Osteoblast (primary cell): ENCODE data around the gene NOS1AP. TPM values are rescaled to one million over a fixed set of nuclear protein-coding genes. Genes with fewer than 3 reads are reported as not detected.

ENCODE experiments used
- DNase-seq: peaks from one replicate; pipeline ENCODE4 v3.0.0; 2011; ENCODE audit warnings: low spot score, mixed read lengths; ENCODE audit not compliant: insufficient read length; ENCODE audit errors: missing footprints
- H2AFZ ChIP-seq: 2 replicates; pipeline ENCODE4 v1.6.0; 2011; ENCODE audit warnings: mild to moderate bottlenecking, low read length
- H3K27ac ChIP-seq: 2 replicates; pipeline ENCODE4 v1.5.1; 2011; ENCODE audit warnings: mild to moderate bottlenecking, low read depth, low read length, moderate library complexity
- H3K27me3 ChIP-seq: 2 replicates; pipeline ENCODE4 v1.6.0; 2012; ENCODE audit warnings: mild to moderate bottlenecking, control low read depth, inconsistent platforms, low read length, moderate library complexity; ENCODE audit not compliant: insufficient read depth
- H3K36me3 ChIP-seq: 2 replicates; pipeline ENCODE4 v1.5.1; 2011; ENCODE audit warnings: mild to moderate bottlenecking, low read length, control low read depth, moderate library complexity; ENCODE audit not compliant: insufficient read depth
- H3K4me1 ChIP-seq: 2 replicates; pipeline ENCODE4 v1.5.1; 2011; ENCODE audit warnings: mild to moderate bottlenecking, low read length, control low read depth, moderate library complexity; ENCODE audit not compliant: insufficient read depth
- H3K4me2 ChIP-seq: 2 replicates; pipeline ENCODE4 v1.6.0; 2011; ENCODE audit warnings: mild to moderate bottlenecking, low read length; ENCODE audit not compliant: insufficient read depth
- H3K4me3 ChIP-seq: fragments of 200-600 bp; sonication (generic); 3 replicates; pipeline ENCODE4 v1.5.1; 2012; ENCODE audit warnings: mild to moderate bottlenecking, low read length, inconsistent platforms; ENCODE audit not compliant: insufficient read depth
- H3K79me2 ChIP-seq: 2 replicates; pipeline ENCODE4 v1.6.0; 2012; ENCODE audit warnings: mild to moderate bottlenecking, low read length, control low read depth, inconsistent platforms; ENCODE audit not compliant: insufficient read depth
- H3K9me3 ChIP-seq: 2 replicates; pipeline ENCODE4 v1.5.1; 2011; ENCODE audit warnings: low read depth, low read length, control low read depth
- H4K20me1 ChIP-seq: 2 replicates; pipeline ENCODE4 v1.6.0; 2012; ENCODE audit warnings: mild to moderate bottlenecking, low read length, control low read depth; ENCODE audit not compliant: insufficient read depth
- CTCF ChIP-seq: IDR thresholded peaks from 2 replicates; pipeline ENCODE4 v1.5.1; 2011; ENCODE audit warnings: mild to moderate bottlenecking, low read depth, low read length, moderate library complexity; ENCODE audit errors: extremely low read depth
- total RNA-seq: library from RNA; depleted of rRNA; stranded (reverse); fragments of >200 nt; gene quantifications from 2 replicates; pipeline ENCODE4 v1.2.3, GENCODE V29; 2012

Gene NOS1AP
- total RNA-seq, 1 donor: not detected

- H3K27ac ChIP-seq: no peak overlapping the region
- no peak overlapping the region for H2AFZ ChIP-seq
- no peak for TF ChIP-seq CTCF
- no peaks in the 10 kb centered on the region for H3K4me1 ChIP-seq
- no peak overlapping the region for H3K4me3 ChIP-seq
- no peaks in the 10 kb centered on the region for H3K27me3 ChIP-seq
- H4K20me1 ChIP-seq: no peaks in the 10 kb centered on the region
- H3K9me3 ChIP-seq: no peaks in the 10 kb centered on the region
- no peaks in the 10 kb centered on the region for H3K79me2 ChIP-seq
- no peak overlapping the region for H3K4me2 ChIP-seq
- DNase-seq: no peak
- H3K36me3 ChIP-seq: no peaks in the 10 kb centered on the region
These were observed 152.5 kb downstream of the NOS1AP start for GRCh38 chr1:162222014-162222413.

GRCh38 chr1:162222730-162223129 lies 153.2 kb downstream of the NOS1AP start:
- no peaks in the 10 kb centered on the region for H3K9me3 ChIP-seq
- H4K20me1 ChIP-seq: no peaks in the 10 kb centered on the region
- no peak overlapping the region for H3K4me2 ChIP-seq
- DNase-seq: no peak
- no peak overlapping the region for H2AFZ ChIP-seq
- no peaks in the 10 kb centered on the region for H3K27me3 ChIP-seq
- H3K27ac ChIP-seq: no peak overlapping the region
- TF ChIP-seq CTCF: no peak
- H3K4me3 ChIP-seq: no peak overlapping the region
- H3K79me2 ChIP-seq: no peaks in the 10 kb centered on the region
- H3K36me3 ChIP-seq: no peaks in the 10 kb centered on the region
- no peaks in the 10 kb centered on the region for H3K4me1 ChIP-seq

GRCh38 chr1:162223488-162223887 lies 154.0 kb downstream of the NOS1AP start:
- no peak overlapping the region for H3K4me3 ChIP-seq
- H3K9me3 ChIP-seq: no peaks in the 10 kb centered on the region
- H3K36me3 ChIP-seq: no peaks in the 10 kb centered on the region
- no peak overlapping the region for H2AFZ ChIP-seq
- H3K4me2 ChIP-seq: no peak overlapping the region
- H3K4me1 ChIP-seq: no peaks in the 10 kb centered on the region
- no peaks in the 10 kb centered on the region for H4K20me1 ChIP-seq
- H3K27ac ChIP-seq: no peak overlapping the region
- no peak for TF ChIP-seq CTCF
- no peaks in the 10 kb centered on the region for H3K27me3 ChIP-seq
- no peak for DNase-seq
- no peaks in the 10 kb centered on the region for H3K79me2 ChIP-seq

GRCh38 chr1:162224267-162224666 lies 154.8 kb downstream of the NOS1AP start:
- no peak for DNase-seq
- Histone ChIP-seq H4K20me1 (no peaks in the 10 kb centered on the region), H3K27me3 (no peaks in the 10 kb centered on the region), H3K4me3 (no peak overlapping the region), H3K4me1 (no peaks in the 10 kb centered on the region), H2AFZ (no peak overlapping the region), H3K79me2 (no peaks in the 10 kb centered on the region), H3K9me3 (no peaks in the 10 kb centered on the region), H3K4me2 (no peak overlapping the region), H3K36me3 (no peaks in the 10 kb centered on the region), H3K27ac (no peak overlapping the region)
- TF ChIP-seq CTCF: no peak
